ENCODE data around the gene CNTNAP2. TPM values are rescaled to one million over a fixed set of nuclear protein-coding genes. Genes with fewer than 3 reads are reported as not detected.

Gene CNTNAP2
- total and polyA plus RNA-seq, 2 of the 8 experiments (the other 6 are each of a cell fraction or from before 2014, with no cell fraction given): 27.9 to 71.0 TPM

DNA sequence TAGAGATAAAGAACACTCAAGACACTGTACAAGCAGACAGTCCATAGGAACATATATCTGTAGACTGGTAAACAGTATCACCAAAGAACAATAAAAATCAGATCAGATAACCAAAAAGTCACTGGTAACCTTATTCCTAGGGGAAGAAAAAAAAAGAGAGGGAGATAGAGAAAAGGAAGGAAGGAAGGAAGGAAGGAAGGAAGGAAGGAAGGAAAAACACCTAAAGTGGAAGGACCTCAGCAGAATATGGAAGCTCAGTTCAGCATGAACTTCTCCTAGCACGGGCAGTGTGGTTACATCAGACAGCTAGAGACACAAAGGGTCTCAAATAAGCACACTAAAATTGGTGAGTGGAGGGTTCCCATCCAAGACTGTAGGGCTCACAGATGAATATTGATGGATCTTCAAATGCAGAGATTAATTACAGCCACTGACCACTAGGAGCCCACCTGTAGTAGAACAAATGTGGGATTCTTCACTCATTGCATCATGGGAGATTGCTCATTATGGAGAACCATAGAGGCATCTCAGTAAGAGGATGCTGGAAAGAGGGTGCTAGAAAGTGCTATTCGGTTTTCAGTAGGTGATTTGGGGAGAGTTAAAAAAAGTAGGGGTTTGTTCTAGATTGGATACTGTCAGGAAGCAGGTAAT, 2180.5 kb downstream of the CNTNAP2 start:
- Histone ChIP-seq H3K79me1 (ENCODE audit: low read depth, low read length) (no peaks in the 10 kb centered on the region), H3K27me3 (replicated peaks in 1 of 4; ENCODE audit: control insufficient read depth in 3 of 4, extremely low read depth in 1 of 4, insufficient read depth in 3 of 4, low read length in 3 of 4) (no peaks in the 10 kb centered on the region), H4K20me1 (replicated peaks in 1 of 2; ENCODE audit: control insufficient read depth in 1 of 2, insufficient read depth in 2 of 2, low read length in 2 of 2) (no peaks in the 10 kb centered on the region), H3K23ac (ENCODE audit: insufficient read length) (no peak overlapping the region), H3K9me3 (ENCODE audit: insufficient read depth in 2 of 2, low read depth in 1 of 2, low read length in 1 of 2) (no peaks in the 10 kb centered on the region), H3K36me3 (ENCODE audit: control insufficient read depth in 2 of 4, insufficient read depth in 4 of 4, low read length in 3 of 4) (no peaks in the 10 kb centered on the region), H2AFZ (ENCODE audit: low read length) (no peak overlapping the region), H3K4me1 (replicated peaks in 1 of 4; ENCODE audit: control insufficient read depth in 3 of 4, insufficient read depth in 4 of 4, low read length in 3 of 4) (peaks cover 0 to 5% (median 0%) of the 10 kb centered on the region in 4 experiments; a peak in 1 of 7 replicates), H3K4me2 (ENCODE audit: insufficient read depth in 1 of 2, low read depth in 2 of 2, low read length in 2 of 2) (no peak overlapping the region), H2BK5ac (ENCODE audit: low read depth, low read length) (no peak overlapping the region), H3K56ac (replicated peaks; ENCODE audit: insufficient read length, low read depth, low read length) (no peak overlapping the region), H2BK12ac (ENCODE audit: low read depth, low read length) (no peak overlapping the region), H3K79me2 (ENCODE audit: control insufficient read depth in 1 of 2, insufficient read depth in 2 of 2, low read length in 2 of 2) (no peaks in the 10 kb centered on the region), H4K91ac (replicated peaks; ENCODE audit: insufficient read length, low read length) (no peak overlapping the region), H4K5ac (ENCODE audit: insufficient read length, low read depth, low read length) (no peak overlapping the region), H3K27ac (ENCODE audit: low read depth, low read length) (no peak overlapping the region), H2AK5ac (ENCODE audit: low read depth, low read length) (no peak overlapping the region; the same call in 1 of the 2 replicates), H3K9ac (replicated peaks in 1 of 4; ENCODE audit: extremely low read depth in 1 of 4, low read depth in 3 of 4, low read length in 3 of 4) (no peak overlapping the region), H3K4ac (replicated peaks; ENCODE audit: insufficient read length, low read depth, low read length) (no peak overlapping the region), H3K14ac (ENCODE audit: insufficient read length) (no peak overlapping the region), H2BK15ac (ENCODE audit: low read length) (no peak overlapping the region), H3K18ac (ENCODE audit: extremely low read depth, low read length) (no peak overlapping the region), H2BK20ac (ENCODE audit: low read length) (no peak overlapping the region), H3K4me3 (ENCODE audit: extremely low read depth in 1 of 4, insufficient read depth in 2 of 4, low read depth in 3 of 4, low read length in 4 of 4) (no peak overlapping the region), H3K23me2 (ENCODE audit: low read depth, low read length) (no peaks in the 10 kb centered on the region), H4K8ac (ENCODE audit: extremely low read depth, insufficient read depth, low read length) (no peak overlapping the region), H2BK120ac (replicated peaks; ENCODE audit: low read depth, low read length) (no peak overlapping the region)
- FAIRE-seq (no peak), DNase-seq (ENCODE audit: low read depth in 1 of 2, low spot score in 2 of 2) (no peak)
- 90 to 100% methylated on average over 1 to 2 of the region's 2 CpGs for WGBS, 2 experiments (ENCODE audit: extremely low coverage in 1 of 2, insufficient coverage in 1 of 2, insufficient read length in 1 of 2, insufficient replicate concordance in 2 of 2, low coverage in 1 of 2, low lambda C conversion rate in 2 of 2, missing lambda C conversion rate in 1 of 2)
- TF ChIP-seq MAX (IDR thresholded peaks at IDR 0.05) (no peak), FOSL1 (IDR thresholded peaks at IDR 0.05; ENCODE audit: insufficient read depth, low read depth, low read length) (no peak), POLR2A (IDR thresholded peaks at IDR 0.05; ENCODE audit: control extremely low read depth in 1 of 2, low read depth in 2 of 2, low read length in 2 of 2) (no peak)
- TF ChIP-seq, protein P1, sequence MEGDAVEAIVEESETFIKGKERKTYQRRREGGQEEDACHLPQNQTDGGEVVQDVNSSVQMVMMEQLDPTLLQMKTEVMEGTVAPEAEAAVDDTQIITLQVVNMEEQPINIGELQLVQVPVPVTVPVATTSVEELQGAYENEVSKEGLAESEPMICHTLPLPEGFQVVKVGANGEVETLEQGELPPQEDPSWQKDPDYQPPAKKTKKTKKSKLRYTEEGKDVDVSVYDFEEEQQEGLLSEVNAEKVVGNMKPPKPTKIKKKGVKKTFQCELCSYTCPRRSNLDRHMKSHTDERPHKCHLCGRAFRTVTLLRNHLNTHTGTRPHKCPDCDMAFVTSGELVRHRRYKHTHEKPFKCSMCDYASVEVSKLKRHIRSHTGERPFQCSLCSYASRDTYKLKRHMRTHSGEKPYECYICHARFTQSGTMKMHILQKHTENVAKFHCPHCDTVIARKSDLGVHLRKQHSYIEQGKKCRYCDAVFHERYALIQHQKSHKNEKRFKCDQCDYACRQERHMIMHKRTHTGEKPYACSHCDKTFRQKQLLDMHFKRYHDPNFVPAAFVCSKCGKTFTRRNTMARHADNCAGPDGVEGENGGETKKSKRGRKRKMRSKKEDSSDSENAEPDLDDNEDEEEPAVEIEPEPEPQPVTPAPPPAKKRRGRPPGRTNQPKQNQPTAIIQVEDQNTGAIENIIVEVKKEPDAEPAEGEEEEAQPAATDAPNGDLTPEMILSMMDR (IDR thresholded peaks at IDR 0.05; ENCODE audit: control extremely low read depth in 1 of 3, insufficient read depth in 1 of 3, low read depth in 1 of 3, low read length in 3 of 3): peak in 2 of 3 experiments; percentile 17 to 32; a peak in 1 of 4 replicates
- POLR2A ChIA-PET (ENCODE audit: partially characterized antibody): no interaction called here
- CTCF ChIA-PET (ENCODE audit: partially characterized antibody): interaction anchor here (0.6 to 3.1 kb wide), 12 partner anchors 9 to 363 kb away, joined by 3 to 17 read pairs (median 3); no protein-coding TSS in a partner anchor
